ENCODE results near the gene STK38. TPM values are rescaled to one million over a fixed set of nuclear protein-coding genes. Genes with fewer than 3 reads are reported as not detected.

The STK38 gene
- total RNA-seq, 1 experiment from 2014 or later, result 20.1 TPM

DNA sequence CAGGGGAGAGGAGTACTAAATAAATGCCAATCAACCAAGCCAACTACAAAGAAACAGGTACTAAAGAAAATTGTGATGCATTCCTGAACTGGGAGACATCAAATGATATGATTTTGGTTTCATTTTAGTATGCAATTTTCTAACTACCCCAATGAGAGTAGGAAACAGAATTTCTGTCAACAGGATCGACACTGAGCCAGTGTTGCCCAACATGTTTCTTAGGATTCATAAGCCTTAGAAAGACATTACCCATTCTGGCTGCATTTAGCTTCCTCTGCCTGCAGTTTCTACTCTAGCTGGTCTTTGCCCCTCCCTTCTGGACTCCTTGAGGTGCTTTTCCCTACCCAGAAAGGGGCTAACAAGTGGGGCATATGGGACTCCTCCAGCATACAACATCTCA lies 54.7 kb downstream of the STK38 start (continued):
- TF ChIP-seq, protein P1, sequence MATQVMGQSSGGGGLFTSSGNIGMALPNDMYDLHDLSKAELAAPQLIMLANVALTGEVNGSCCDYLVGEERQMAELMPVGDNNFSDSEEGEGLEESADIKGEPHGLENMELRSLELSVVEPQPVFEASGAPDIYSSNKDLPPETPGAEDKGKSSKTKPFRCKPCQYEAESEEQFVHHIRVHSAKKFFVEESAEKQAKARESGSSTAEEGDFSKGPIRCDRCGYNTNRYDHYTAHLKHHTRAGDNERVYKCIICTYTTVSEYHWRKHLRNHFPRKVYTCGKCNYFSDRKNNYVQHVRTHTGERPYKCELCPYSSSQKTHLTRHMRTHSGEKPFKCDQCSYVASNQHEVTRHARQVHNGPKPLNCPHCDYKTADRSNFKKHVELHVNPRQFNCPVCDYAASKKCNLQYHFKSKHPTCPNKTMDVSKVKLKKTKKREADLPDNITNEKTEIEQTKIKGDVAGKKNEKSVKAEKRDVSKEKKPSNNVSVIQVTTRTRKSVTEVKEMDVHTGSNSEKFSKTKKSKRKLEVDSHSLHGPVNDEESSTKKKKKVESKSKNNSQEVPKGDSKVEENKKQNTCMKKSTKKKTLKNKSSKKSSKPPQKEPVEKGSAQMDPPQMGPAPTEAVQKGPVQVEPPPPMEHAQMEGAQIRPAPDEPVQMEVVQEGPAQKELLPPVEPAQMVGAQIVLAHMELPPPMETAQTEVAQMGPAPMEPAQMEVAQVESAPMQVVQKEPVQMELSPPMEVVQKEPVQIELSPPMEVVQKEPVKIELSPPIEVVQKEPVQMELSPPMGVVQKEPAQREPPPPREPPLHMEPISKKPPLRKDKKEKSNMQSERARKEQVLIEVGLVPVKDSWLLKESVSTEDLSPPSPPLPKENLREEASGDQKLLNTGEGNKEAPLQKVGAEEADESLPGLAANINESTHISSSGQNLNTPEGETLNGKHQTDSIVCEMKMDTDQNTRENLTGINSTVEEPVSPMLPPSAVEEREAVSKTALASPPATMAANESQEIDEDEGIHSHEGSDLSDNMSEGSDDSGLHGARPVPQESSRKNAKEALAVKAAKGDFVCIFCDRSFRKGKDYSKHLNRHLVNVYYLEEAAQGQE (IDR thresholded peaks at IDR 0.05; ENCODE audit: low read depth), result no peak
- TF ChIP-seq, protein P2, sequence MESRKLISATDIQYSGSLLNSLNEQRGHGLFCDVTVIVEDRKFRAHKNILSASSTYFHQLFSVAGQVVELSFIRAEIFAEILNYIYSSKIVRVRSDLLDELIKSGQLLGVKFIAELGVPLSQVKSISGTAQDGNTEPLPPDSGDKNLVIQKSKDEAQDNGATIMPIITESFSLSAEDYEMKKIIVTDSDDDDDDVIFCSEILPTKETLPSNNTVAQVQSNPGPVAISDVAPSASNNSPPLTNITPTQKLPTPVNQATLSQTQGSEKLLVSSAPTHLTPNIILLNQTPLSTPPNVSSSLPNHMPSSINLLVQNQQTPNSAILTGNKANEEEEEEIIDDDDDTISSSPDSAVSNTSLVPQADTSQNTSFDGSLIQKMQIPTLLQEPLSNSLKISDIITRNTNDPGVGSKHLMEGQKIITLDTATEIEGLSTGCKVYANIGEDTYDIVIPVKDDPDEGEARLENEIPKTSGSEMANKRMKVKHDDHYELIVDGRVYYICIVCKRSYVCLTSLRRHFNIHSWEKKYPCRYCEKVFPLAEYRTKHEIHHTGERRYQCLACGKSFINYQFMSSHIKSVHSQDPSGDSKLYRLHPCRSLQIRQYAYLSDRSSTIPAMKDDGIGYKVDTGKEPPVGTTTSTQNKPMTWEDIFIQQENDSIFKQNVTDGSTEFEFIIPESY (IDR thresholded peaks at IDR 0.05; ENCODE audit: extremely low read depth, insufficient replicate concordance, low read length), result no peak
- TF ChIP-seq SRF (IDR thresholded peaks at IDR 0.05; ENCODE audit: low read depth), result no peak

DNA sequence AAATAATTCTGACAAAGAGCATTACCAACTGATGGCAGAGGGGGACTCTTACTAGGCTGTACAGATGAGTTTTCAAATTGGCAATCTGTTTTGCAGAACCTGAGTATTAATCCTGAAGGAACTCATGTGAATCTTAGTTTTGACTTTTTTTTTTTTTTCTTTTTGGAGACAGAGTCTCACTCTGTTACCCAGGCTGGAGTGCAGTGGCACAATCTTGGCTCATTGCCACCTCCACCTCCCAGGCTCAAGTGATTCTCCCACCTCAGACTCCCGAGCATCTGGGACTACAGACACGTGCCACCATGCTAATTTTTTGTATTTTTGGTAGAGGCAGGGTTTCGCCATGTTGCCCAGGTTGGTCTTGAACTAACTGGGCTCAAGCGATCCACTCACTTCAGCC lies 55.2 kb downstream of the STK38 start:
- H3K36me3 ChIP-seq (ENCODE audit: control insufficient read depth in 1 of 2, insufficient read depth in 2 of 2, low read length in 2 of 2), result peaks cover 17 to 23% of the 10 kb centered on the region in 2 experiments
- RAD21 ChIA-PET (ENCODE audit: low non-redundant PET in 1 of 2, low total read pairs in 2 of 2, uncharacterized antibody in 2 of 2, unreplicated experiment in 2 of 2), result no interaction called here
- intact Hi-C loops (cut with micrococcal nuclease), result no loop called here
- ATAC-seq (no peak), DNase-seq (ENCODE audit: low read depth, low spot score) (no peak)
- no peaks in the 10 kb centered on the region for H3K9me3 ChIP-seq (ENCODE audit: control insufficient read depth in 1 of 2, insufficient read depth in 1 of 2, low read depth in 1 of 2, low read length in 2 of 2)
- H3K27ac ChIP-seq (ENCODE audit: low read depth, low read length), result no peak overlapping the region
- no peak overlapping the region for H3K9ac ChIP-seq (ENCODE audit: low read length)
- CTCF ChIA-PET, result no interaction called here
- no peak overlapping the region for H2AFZ ChIP-seq (ENCODE audit: low read depth, low read length, poor library complexity, severe bottlenecking)
- no peaks in the 10 kb centered on the region for H3K4me1 ChIP-seq (ENCODE audit: control insufficient read depth in 1 of 2, insufficient read depth in 2 of 2, low read length in 2 of 2)
- no peaks in the 10 kb centered on the region for H3K9me2 ChIP-seq (ENCODE audit: insufficient read depth)
- POLR2A ChIA-PET, result no interaction called here
- no peaks in the 10 kb centered on the region for H4K20me1 ChIP-seq (ENCODE audit: insufficient read depth)
- H3K27me3 ChIP-seq (ENCODE audit: insufficient read depth, low read length), result no peaks in the 10 kb centered on the region
- H3K4me2 ChIP-seq (ENCODE audit: low read length), result no peak overlapping the region
- BruUV-seq (replicated peaks), result no TSS peak
- no peak overlapping the region for H3K4me3 ChIP-seq (replicated peaks in 1 of 2; ENCODE audit: low read depth in 1 of 2, low read length in 2 of 2)
- TF ChIP-seq POLR2AphosphoS5 (IDR thresholded peaks at IDR 0.05; ENCODE audit: low read depth, low read length) (no peak; the same call in 1 of the 2 replicates), EGR1 (IDR thresholded peaks at IDR 0.05; ENCODE audit: low read depth) (no peak), SRF (IDR thresholded peaks at IDR 0.05; ENCODE audit: low read depth) (no peak), ZFX (IDR thresholded peaks at IDR 0.05) (no peak), MAX (IDR thresholded peaks at IDR 0.05) (no peak), YY1 (IDR thresholded peaks at IDR 0.05; ENCODE audit: extremely low read depth, insufficient replicate concordance, low read depth, low read length) (no peak), SIN3A (IDR thresholded peaks at IDR 0.05; ENCODE audit: low read depth) (no peak), EZH2 (IDR thresholded peaks at IDR 0.05) (no peak), SP1 (IDR thresholded peaks at IDR 0.05; ENCODE audit: low read depth) (no peak), ZNF274 (IDR thresholded peaks at IDR 0.05; ENCODE audit: low read depth, low read length) (no peak), EZH2phosphoT487 (IDR thresholded peaks at IDR 0.05; ENCODE audit: borderline replicate concordance) (no peak), RAD21 (IDR thresholded peaks at IDR 0.05; ENCODE audit: low read depth) (no peak), JUND (IDR thresholded peaks at IDR 0.05) (no peak), CEBPB (IDR thresholded peaks at IDR 0.05; ENCODE audit: low read depth) (no peak), TCF7L2 (IDR thresholded peaks at IDR 0.05; ENCODE audit: borderline replicate concordance, extremely low read depth, insufficient read depth, insufficient read length) (no peak), POLR2A (IDR thresholded peaks at IDR 0.05; ENCODE audit: borderline replicate concordance, extremely low read depth, insufficient read depth, insufficient read length) (no peak)
- TF ChIP-seq, protein P3, sequence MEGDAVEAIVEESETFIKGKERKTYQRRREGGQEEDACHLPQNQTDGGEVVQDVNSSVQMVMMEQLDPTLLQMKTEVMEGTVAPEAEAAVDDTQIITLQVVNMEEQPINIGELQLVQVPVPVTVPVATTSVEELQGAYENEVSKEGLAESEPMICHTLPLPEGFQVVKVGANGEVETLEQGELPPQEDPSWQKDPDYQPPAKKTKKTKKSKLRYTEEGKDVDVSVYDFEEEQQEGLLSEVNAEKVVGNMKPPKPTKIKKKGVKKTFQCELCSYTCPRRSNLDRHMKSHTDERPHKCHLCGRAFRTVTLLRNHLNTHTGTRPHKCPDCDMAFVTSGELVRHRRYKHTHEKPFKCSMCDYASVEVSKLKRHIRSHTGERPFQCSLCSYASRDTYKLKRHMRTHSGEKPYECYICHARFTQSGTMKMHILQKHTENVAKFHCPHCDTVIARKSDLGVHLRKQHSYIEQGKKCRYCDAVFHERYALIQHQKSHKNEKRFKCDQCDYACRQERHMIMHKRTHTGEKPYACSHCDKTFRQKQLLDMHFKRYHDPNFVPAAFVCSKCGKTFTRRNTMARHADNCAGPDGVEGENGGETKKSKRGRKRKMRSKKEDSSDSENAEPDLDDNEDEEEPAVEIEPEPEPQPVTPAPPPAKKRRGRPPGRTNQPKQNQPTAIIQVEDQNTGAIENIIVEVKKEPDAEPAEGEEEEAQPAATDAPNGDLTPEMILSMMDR (IDR thresholded peaks at IDR 0.05 in 2 of 3, conservative IDR thresholded peaks at IDR 0.05 in 1 of 3; ENCODE audit: borderline replicate concordance in 1 of 3, insufficient read depth in 1 of 3, low read depth in 2 of 3, low read length in 2 of 3), result no peak
- H3K79me2 ChIP-seq (ENCODE audit: insufficient read depth, low read length), result no peaks in the 10 kb centered on the region

All from HCT116 (cell line).